NCI-H187 (cell line): ENCODE results near the gene LHX2.

Source experiments
- DNase-seq, 2 experiments: peaks; one replicate each; lab custom pipeline; 2025; lab: John Stamatoyannopoulos, UW

Gene LHX2

GRCh38 chr9:124032247-124032646, 20.7 kb downstream of the LHX2 start:
- no peak for DNase-seq

GRCh38 chr9:124033348-124033747, 21.8 kb downstream of the LHX2 start:
- DNase-seq = no peak

- no peak for DNase-seq
Measured at GRCh38 chr9:124033967-124034366, 22.4 kb downstream of the LHX2 start.

- DNase-seq = no peak
Measured at GRCh38 chr9:124035001-124035650, 23.6 kb downstream of the LHX2 start.

- no peak for DNase-seq
Measured at GRCh38 chr9:124036578-124036977, 25.0 kb downstream of the LHX2 start.

- no peak for DNase-seq
Measured at GRCh38 chr9:124037790-124038189, 26.2 kb downstream of the LHX2 start.

- DNase-seq = no peak
Measured at GRCh38 chr9:124038239-124038638, 26.7 kb downstream of the LHX2 start.

GRCh38 chr9:124038790-124039633, 27.4 kb downstream of the LHX2 start:
- DNase-seq = no peak

GRCh38 chr9:124040186-124040931, 28.8 kb downstream of the LHX2 start:
- DNase-seq = no peak

- DNase-seq = no peak
Measured at GRCh38 chr9:124040935-124041816, 29.6 kb downstream of the LHX2 start.

- no peak for DNase-seq
Measured at GRCh38 chr9:124041817-124042116, 30.2 kb downstream of the LHX2 start.

- no peak for DNase-seq
Measured at GRCh38 chr9:124042201-124042721, 30.7 kb downstream of the LHX2 start.

- DNase-seq = no peak
Measured at GRCh38 chr9:124044448-124044847, 32.9 kb downstream of the LHX2 start.

- DNase-seq = no peak
Measured at GRCh38 chr9:124045076-124045829, 33.7 kb downstream of the LHX2 start.

- no peak for DNase-seq
Measured at GRCh38 chr9:124045830-124046177, 34.2 kb downstream of the LHX2 start.

- DNase-seq = no peak
Measured at GRCh38 chr9:124046189-124046588, 34.6 kb downstream of the LHX2 start.

- no peak for DNase-seq
Measured at GRCh38 chr9:124047251-124047672, 35.7 kb downstream of the LHX2 start.

- DNase-seq = no peak
Measured at GRCh38 chr9:124050955-124051354, 39.4 kb downstream of the LHX2 start.

- DNase-seq = no peak
Measured at GRCh38 chr9:124052401-124052800, 40.8 kb downstream of the LHX2 start.

GRCh38 chr9:124054582-124055227, 43.1 kb downstream of the LHX2 start:
- no peak for DNase-seq
